Brain microvascular endothelial cell (primary cell): ENCODE results near the gene DSG3.

Experiments
- DNase-seq: peaks from one replicate; pipeline ENCODE4 v3.0.0-alpha.2; 2020
- H3K27ac ChIP-seq: fragments of 250-450 bp; sonication (Bioruptor Pico); 2 replicates; pipeline ENCODE4 v1.5.1; 2020; ENCODE audit warnings: mild to moderate bottlenecking, moderate library complexity
- H3K27me3 ChIP-seq: fragments of 250-450 bp; sonication (Bioruptor Pico); replicated peaks from 2 replicates; pipeline ENCODE4 v1.5.1; 2020; ENCODE audit warnings: mild to moderate bottlenecking
- H3K36me3 ChIP-seq: fragments of 250-450 bp; sonication (Bioruptor Pico); replicated peaks from 2 replicates; pipeline ENCODE4 v1.5.1; 2020; ENCODE audit warnings: mild to moderate bottlenecking
- H3K4me3 ChIP-seq: 2 replicates; pipeline ENCODE4 v1.5.1; 2011; ENCODE audit warnings: low read depth, mild to moderate bottlenecking, control low read depth, low read length, moderate library complexity
- in situ Hi-C: cut with HindIII; loops from 2 replicates; pipeline ENCODE4 v1.10.0; 2017; ENCODE audit warnings: low sequenced_read_pairs, low pct_ligation_motif_present
- TF ChIP-seq, protein P1 (sequence below): IDR thresholded peaks from 2 replicates; pipeline ENCODE4 v1.5.1; 2011; ENCODE audit warnings: low read depth, mild to moderate bottlenecking, moderate library complexity, low read length, control low read depth, inconsistent platforms; ENCODE audit errors: missing control alignments

DSG3 gene

DNA sequence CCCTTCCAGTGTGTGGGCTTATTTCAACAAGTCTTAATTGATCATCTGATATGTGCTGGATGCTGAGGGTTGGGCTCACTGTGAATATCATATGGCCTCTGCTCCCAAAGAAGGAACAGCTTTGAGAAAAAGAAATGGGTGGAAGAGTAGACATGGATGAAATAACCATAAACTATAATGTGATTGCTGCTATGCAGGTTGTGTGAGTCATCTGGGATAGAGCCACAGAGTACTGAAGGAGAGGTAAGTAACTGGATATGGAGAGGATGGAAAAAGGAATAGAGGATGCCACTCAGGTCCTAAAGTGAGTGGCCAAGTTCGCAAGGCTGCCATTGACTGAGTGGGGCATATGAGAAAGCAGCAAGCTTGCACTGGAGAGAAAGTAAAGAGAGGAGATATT is 41.8 kb downstream of the DSG3 start:
- H3K4me3 ChIP-seq = no peak overlapping the region
- TF ChIP-seq, protein P1, sequence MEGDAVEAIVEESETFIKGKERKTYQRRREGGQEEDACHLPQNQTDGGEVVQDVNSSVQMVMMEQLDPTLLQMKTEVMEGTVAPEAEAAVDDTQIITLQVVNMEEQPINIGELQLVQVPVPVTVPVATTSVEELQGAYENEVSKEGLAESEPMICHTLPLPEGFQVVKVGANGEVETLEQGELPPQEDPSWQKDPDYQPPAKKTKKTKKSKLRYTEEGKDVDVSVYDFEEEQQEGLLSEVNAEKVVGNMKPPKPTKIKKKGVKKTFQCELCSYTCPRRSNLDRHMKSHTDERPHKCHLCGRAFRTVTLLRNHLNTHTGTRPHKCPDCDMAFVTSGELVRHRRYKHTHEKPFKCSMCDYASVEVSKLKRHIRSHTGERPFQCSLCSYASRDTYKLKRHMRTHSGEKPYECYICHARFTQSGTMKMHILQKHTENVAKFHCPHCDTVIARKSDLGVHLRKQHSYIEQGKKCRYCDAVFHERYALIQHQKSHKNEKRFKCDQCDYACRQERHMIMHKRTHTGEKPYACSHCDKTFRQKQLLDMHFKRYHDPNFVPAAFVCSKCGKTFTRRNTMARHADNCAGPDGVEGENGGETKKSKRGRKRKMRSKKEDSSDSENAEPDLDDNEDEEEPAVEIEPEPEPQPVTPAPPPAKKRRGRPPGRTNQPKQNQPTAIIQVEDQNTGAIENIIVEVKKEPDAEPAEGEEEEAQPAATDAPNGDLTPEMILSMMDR = no peak
- no peak for DNase-seq
- in situ Hi-C loops = no loop called here
- H3K27me3 ChIP-seq = no peaks in the 10 kb centered on the region
- no peak overlapping the region for H3K27ac ChIP-seq
- no peaks in the 10 kb centered on the region for H3K36me3 ChIP-seq

DNA sequence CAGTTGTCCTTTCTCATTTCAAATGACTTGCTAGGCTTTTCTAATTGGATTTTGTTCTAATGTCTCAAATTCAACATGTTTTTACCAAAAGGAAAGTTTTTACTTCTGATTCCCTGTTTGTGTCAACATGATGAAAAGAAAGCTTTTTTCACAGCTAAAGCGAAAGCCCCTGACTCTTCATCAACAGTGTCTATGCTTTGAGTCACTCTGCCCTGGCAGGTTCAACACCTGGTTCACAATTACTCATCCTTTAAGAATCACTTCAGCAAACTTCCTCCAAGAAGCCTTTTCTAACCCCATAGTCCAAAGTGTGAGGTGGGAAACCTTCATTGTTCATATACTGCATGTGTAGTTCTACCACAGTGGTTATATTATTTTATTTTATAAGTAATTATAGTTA is 42.8 kb downstream of the DSG3 start:
- no peak overlapping the region for H3K4me3 ChIP-seq
- H3K36me3 ChIP-seq = no peaks in the 10 kb centered on the region
- TF ChIP-seq, protein P1 = no peak
- H3K27me3 ChIP-seq = no peaks in the 10 kb centered on the region
- in situ Hi-C loops = no loop called here
- DNase-seq = no peak
- no peak overlapping the region for H3K27ac ChIP-seq

DNA sequence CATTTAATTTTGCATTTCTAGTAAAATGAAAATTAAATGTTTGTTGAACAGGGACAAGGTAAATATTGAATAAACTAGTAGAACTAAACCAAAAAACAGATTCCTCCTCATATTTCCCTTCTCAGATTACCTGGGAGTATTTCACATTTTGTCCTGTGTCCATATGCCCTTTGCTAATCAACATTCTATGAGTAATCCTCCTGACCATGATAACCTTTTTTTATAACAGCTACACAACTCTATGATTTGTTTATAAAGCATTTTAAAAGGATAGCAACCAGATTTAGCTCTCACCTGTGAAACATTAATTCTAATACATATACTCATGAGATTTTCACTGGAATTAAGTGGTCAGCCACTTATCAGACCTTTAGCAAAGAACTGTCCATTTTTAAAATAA is 43.3 kb downstream of the DSG3 start:
- in situ Hi-C loops = no loop called here

DNA sequence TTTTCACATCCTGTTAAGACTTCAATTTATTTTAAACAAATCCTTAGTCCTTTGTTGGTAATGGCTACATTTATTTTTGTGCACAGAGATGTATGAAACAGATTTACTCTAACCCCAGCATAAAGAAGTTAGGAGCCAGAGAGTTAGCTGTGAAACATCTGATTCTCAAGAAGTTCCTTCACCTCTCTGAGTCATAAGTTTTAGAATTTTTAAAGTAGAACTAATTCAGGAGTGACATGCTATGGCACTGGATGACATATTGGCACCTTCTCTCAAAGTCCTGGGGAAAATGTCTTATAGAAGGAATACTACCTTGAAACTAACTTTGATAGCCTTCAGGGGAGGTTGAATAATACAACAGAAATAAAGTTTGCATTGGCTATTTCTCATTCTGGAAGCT is 44.0 kb downstream of the DSG3 start:
- Histone ChIP-seq H3K27me3 (no peaks in the 10 kb centered on the region), H3K36me3 (no peaks in the 10 kb centered on the region), H3K27ac (no peak overlapping the region), H3K4me3 (no peak overlapping the region)
- no peak for DNase-seq
- in situ Hi-C loops = no loop called here
- TF ChIP-seq, protein P1 = no peak

More for the DNA sequence above, 43.3 kb downstream of the DSG3 start:
- Histone ChIP-seq H3K4me3 (no peak overlapping the region), H3K27me3 (no peaks in the 10 kb centered on the region), H3K36me3 (no peaks in the 10 kb centered on the region), H3K27ac (no peak overlapping the region)
- TF ChIP-seq, protein P1 = no peak
- DNase-seq = no peak

DNA sequence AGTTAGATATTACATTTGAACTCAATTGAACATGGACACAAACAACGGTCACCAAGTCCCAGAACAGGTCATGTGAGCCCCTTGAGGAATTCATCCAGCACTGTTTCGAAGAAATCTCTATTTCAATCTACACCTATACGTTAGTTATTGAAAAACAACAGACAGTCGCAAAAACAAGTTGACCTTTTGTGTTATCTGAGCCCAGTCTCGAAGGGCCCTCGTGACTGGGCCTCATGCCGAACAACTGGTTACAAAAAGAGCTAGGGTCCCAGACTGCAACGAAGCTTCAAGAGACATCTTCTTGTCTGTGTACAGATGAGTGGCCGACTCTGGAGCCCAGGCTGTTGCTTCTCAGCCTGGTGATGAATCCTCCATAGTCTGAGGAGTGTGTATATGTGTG is 45.1 kb downstream of the DSG3 start:
- Histone ChIP-seq H3K36me3 (no peaks in the 10 kb centered on the region), H3K4me3 (no peak overlapping the region), H3K27me3 (no peaks in the 10 kb centered on the region), H3K27ac (no peak overlapping the region)
- in situ Hi-C loops = no loop called here
- DNase-seq = no peak
- TF ChIP-seq, protein P1 = no peak

DNA sequence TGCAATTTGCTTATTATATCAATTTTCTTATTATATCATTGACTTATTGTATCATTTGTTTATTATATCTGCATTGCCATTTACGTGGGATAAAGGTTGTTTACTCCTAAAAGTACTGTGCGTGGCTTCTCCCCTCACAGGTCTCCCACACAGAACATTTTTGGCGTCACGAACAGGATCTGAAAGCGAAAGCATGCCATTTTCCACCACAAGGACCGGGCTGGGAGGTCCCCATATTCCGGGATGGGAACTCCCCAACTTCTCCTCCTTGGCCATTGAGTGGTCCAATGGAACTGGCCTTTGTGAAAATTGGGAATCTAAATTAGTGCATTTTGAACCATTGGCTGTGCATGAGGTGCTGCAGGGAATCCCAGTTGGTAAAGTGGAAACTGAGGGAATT is 45.6 kb downstream of the DSG3 start:
- Histone ChIP-seq H3K27ac (no peak overlapping the region), H3K4me3 (no peak overlapping the region), H3K27me3 (no peaks in the 10 kb centered on the region), H3K36me3 (no peaks in the 10 kb centered on the region)
- in situ Hi-C loops = no loop called here
- DNase-seq = no peak
- TF ChIP-seq, protein P1 = no peak
